HEK293 (cell line): ENCODE measurements around the gene SOX18.

Source experiments
- CTCF ChIA-PET: fragments of 350-600 bp; formaldehyde crosslinking; extraction: SDS; loops from one replicate; lab custom pipeline; 2021; ENCODE audit warnings: antibody characterized with exemption; lab: Yijun Ruan, JAX
- POLR2A ChIA-PET: fragments of 300-600 bp; formaldehyde crosslinking; extraction: SDS; loops from one replicate; lab custom pipeline; 2020; ENCODE audit warnings: antibody characterized with exemption, inconsistent platforms; lab: Yijun Ruan, JAX
- H3K27ac ChIP-seq: fragments of 200-500 bp; sonication (Bioruptor generic); 2 replicates; pipeline ENCODE4 v1.5.1; 2014; ENCODE audit warnings: low read depth, low read length, control low read depth, inconsistent platforms; ENCODE audit errors: extremely low read depth
- H3K36me3 ChIP-seq, 2 experiments: fragments of 200-500 bp in 1 of 2; sonication (Bioruptor generic) in 1 of 2; 1 replicate in 1 of 2; 2 replicates in 1 of 2; pipeline ENCODE4 v1.5.1; 2014 to 2017; ENCODE audit warnings: inconsistent platforms in 2 of 2, low read length in 2 of 2; ENCODE audit not compliant: control insufficient read depth in 2 of 2, insufficient read depth in 1 of 2
- H3K4me1 ChIP-seq: fragments of 200-500 bp; sonication (Bioruptor generic); 2 replicates; pipeline ENCODE4 v1.5.1; 2014; ENCODE audit warnings: mild to moderate bottlenecking, low read length, inconsistent platforms; ENCODE audit not compliant: control insufficient read depth, insufficient read depth
- H3K4me3 ChIP-seq: 2 replicates; pipeline ENCODE4 v1.5.1; 2011; ENCODE audit warnings: low read depth, mild to moderate bottlenecking, control low read depth, low read length, moderate library complexity
- H3K9me3 ChIP-seq: fragments of 200-500 bp; sonication (Bioruptor generic); 2 replicates; pipeline ENCODE4 v1.5.1; 2014; ENCODE audit warnings: low read depth, low read length, inconsistent platforms; ENCODE audit not compliant: control insufficient read depth, insufficient read depth
- BCL11B ChIP-seq: fragments of 450-650 bp; formaldehyde crosslinking; IDR thresholded peaks from 2 replicates; pipeline ENCODE4 v1.5.1; 2016; ENCODE audit warnings: low read depth, missing biosample characterization, missing genetic modification characterization
- GLI2 ChIP-seq: fragments of 450-650 bp; formaldehyde crosslinking; IDR thresholded peaks from 2 replicates; pipeline ENCODE4; 2017; ENCODE audit warnings: missing biosample characterization, missing genetic modification characterization, low read depth, borderline replicate concordance
- GLIS1 ChIP-seq: fragments of 450-650 bp; formaldehyde crosslinking; IDR thresholded peaks from 2 replicates; pipeline ENCODE4 v1.5.1; 2016; ENCODE audit warnings: missing biosample characterization, missing genetic modification characterization
- MYNN ChIP-seq: fragments of 450-650 bp; formaldehyde crosslinking; IDR thresholded peaks from 2 replicates; pipeline ENCODE4 v1.5.1; 2016; ENCODE audit warnings: missing biosample characterization, missing genetic modification characterization, borderline replicate concordance
- OSR2 ChIP-seq: fragments of 450-650 bp; formaldehyde crosslinking; IDR thresholded peaks from 2 replicates; pipeline ENCODE4 v1.5.1; 2016; ENCODE audit warnings: missing biosample characterization, missing genetic modification characterization
- PATZ1 ChIP-seq: fragments of 450-650 bp; formaldehyde crosslinking; IDR thresholded peaks from 2 replicates; pipeline ENCODE4 v1.5.1; 2016; ENCODE audit warnings: missing biosample characterization, missing genetic modification characterization
- PRDM4 ChIP-seq: fragments of 450-650 bp; formaldehyde crosslinking; IDR thresholded peaks from 2 replicates; pipeline ENCODE4 v1.5.1; 2017; ENCODE audit warnings: missing biosample characterization, missing genetic modification characterization
- REPIN1 ChIP-seq: fragments of 450-650 bp; formaldehyde crosslinking; IDR thresholded peaks from 2 replicates; pipeline ENCODE4 v1.5.1; 2017; ENCODE audit warnings: missing biosample characterization, missing genetic modification characterization, low read depth
- SCRT2 ChIP-seq: fragments of 450-650 bp; formaldehyde crosslinking; IDR thresholded peaks from 2 replicates; pipeline ENCODE4 v1.5.1; 2016; ENCODE audit warnings: missing biosample characterization, missing genetic modification characterization
- SETDB1 ChIP-seq: IDR thresholded peaks from one replicate; pipeline ENCODE4 v1.6.1; 2017; ENCODE audit warnings: mild to moderate bottlenecking, low read length, moderate library complexity, mixed read lengths; ENCODE audit not compliant: insufficient read length
- ZBTB7A ChIP-seq: fragments of 450-650 bp; formaldehyde crosslinking; IDR thresholded peaks from 2 replicates; pipeline ENCODE4 v1.5.1; 2016; ENCODE audit warnings: low read depth, missing biosample characterization, missing genetic modification characterization
- ZFHX2 ChIP-seq: fragments of 450-650 bp; formaldehyde crosslinking; conservative IDR thresholded peaks from 2 replicates; pipeline ENCODE4 v1.5.1; 2016; ENCODE audit warnings: missing biosample characterization, missing genetic modification characterization
- ZNF140 ChIP-seq: fragments of 450-650 bp; formaldehyde crosslinking; IDR thresholded peaks from 2 replicates; pipeline ENCODE4 v1.5.1; 2016; ENCODE audit warnings: missing biosample characterization, missing genetic modification characterization
- ZNF16 ChIP-seq: fragments of 450-650 bp; formaldehyde crosslinking; IDR thresholded peaks from 2 replicates; pipeline ENCODE4 v1.5.1; 2016; ENCODE audit warnings: low read depth, missing biosample characterization, missing genetic modification characterization
- ZNF174 ChIP-seq: fragments of 450-650 bp; formaldehyde crosslinking; IDR thresholded peaks from 2 replicates; pipeline ENCODE4 v1.5.0; 2017; ENCODE audit warnings: missing biosample characterization, mild to moderate bottlenecking, missing genetic modification characterization
- ZNF366 ChIP-seq: fragments of 450-650 bp; formaldehyde crosslinking; conservative IDR thresholded peaks from 2 replicates; pipeline ENCODE4 v1.5.1; 2016; ENCODE audit warnings: missing biosample characterization, missing genetic modification characterization
- ZNF404 ChIP-seq: fragments of 450-650 bp; formaldehyde crosslinking; IDR thresholded peaks from 2 replicates; pipeline ENCODE4 v1.5.1; 2017; ENCODE audit warnings: missing biosample characterization, missing genetic modification characterization
- ZNF488 ChIP-seq: fragments of 450-650 bp; formaldehyde crosslinking; IDR thresholded peaks from 2 replicates; pipeline ENCODE4 v1.5.1; 2016; ENCODE audit warnings: missing biosample characterization, missing genetic modification characterization
- ZNF571 ChIP-seq: fragments of 450-650 bp; formaldehyde crosslinking; IDR thresholded peaks from 2 replicates; pipeline ENCODE4 v1.5.0; 2017; ENCODE audit warnings: missing biosample characterization, missing genetic modification characterization
- ZNF580 ChIP-seq: fragments of 450-650 bp; formaldehyde crosslinking; IDR thresholded peaks from 2 replicates; pipeline ENCODE4 v1.5.1; 2016; ENCODE audit warnings: missing biosample characterization, missing genetic modification characterization
- ZNF629 ChIP-seq: fragments of 450-650 bp; formaldehyde crosslinking; IDR thresholded peaks from 2 replicates; pipeline ENCODE4 v1.5.1; 2017; ENCODE audit warnings: missing biosample characterization, missing genetic modification characterization
- ZNF658 ChIP-seq: fragments of 450-650 bp; formaldehyde crosslinking; IDR thresholded peaks from 2 replicates; pipeline ENCODE4; 2016; ENCODE audit warnings: missing biosample characterization, missing genetic modification characterization
- ZNF692 ChIP-seq: fragments of 450-650 bp; formaldehyde crosslinking; IDR thresholded peaks from 2 replicates; pipeline ENCODE4 v1.5.1; 2016; ENCODE audit warnings: missing biosample characterization, missing genetic modification characterization
- ZNF777 ChIP-seq: fragments of 450-650 bp; formaldehyde crosslinking; IDR thresholded peaks from 2 replicates; pipeline ENCODE4 v1.5.1; 2017; ENCODE audit warnings: missing biosample characterization, missing genetic modification characterization, borderline replicate concordance
- ZNF785 ChIP-seq: fragments of 450-650 bp; formaldehyde crosslinking; IDR thresholded peaks from 2 replicates; pipeline ENCODE4 v1.5.1; 2016; ENCODE audit warnings: missing biosample characterization, missing genetic modification characterization
- ZNF791 ChIP-seq: fragments of 450-650 bp; formaldehyde crosslinking; IDR thresholded peaks from 2 replicates; pipeline ENCODE4 v1.5.1; 2016; ENCODE audit warnings: missing biosample characterization, missing genetic modification characterization
- ZSCAN30 ChIP-seq: fragments of 450-650 bp; IDR thresholded peaks from 2 replicates; pipeline ENCODE4 v1.5.1; 2018; ENCODE audit warnings: missing biosample characterization, mild to moderate bottlenecking, missing genetic modification characterization, moderate library complexity
- ZSCAN5A ChIP-seq: fragments of 450-650 bp; formaldehyde crosslinking; IDR thresholded peaks from 2 replicates; pipeline ENCODE4 v1.5.1; 2016; ENCODE audit warnings: missing biosample characterization, missing genetic modification characterization

The SOX18 gene

GRCh38 chr20:64063389-64064144 lies 14.1 kb upstream of the SOX18 start (continued):
- TF ChIP-seq ZNF580 (tag by site-specific recombination): no peak
- TF ChIP-seq REPIN1 (tag by site-specific recombination): no peak
- TF ChIP-seq ZNF791: no peak
- TF ChIP-seq ZBTB7A (tag by site-specific recombination): peak; percentile 91
- TF ChIP-seq SETDB1: no peak
- TF ChIP-seq ZNF571 (tag by site-specific recombination): no peak
- TF ChIP-seq ZNF488 (tag by site-specific recombination): no peak
- peak; percentile 85 for TF ChIP-seq PATZ1
- TF ChIP-seq ZNF777: 0 out of 2 replicates have a peak, but pooled peaks have one; percentile 35
- TF ChIP-seq ZNF16 (tag by site-specific recombination): no peak
- TF ChIP-seq ZFHX2 (tag by site-specific recombination): peak; percentile 77
- no peak for TF ChIP-seq ZNF174
- no peak for TF ChIP-seq BCL11B (tag by site-specific recombination)
- no peak for TF ChIP-seq ZNF629 (tag by site-specific recombination)
- TF ChIP-seq ZNF366: no peak
- TF ChIP-seq MYNN: no peak

GRCh38 chr20:64062596-64063388 lies 13.4 kb upstream of the SOX18 start, which contains the start of gene TCEA2:
Gene TCEA2 (plus strand): TSS chr20:64063198. CDS start chr20:64063313, 115 bp downstream.
- Histone ChIP-seq H3K9me3 (no peaks in the 10 kb centered on the region), H3K4me1 (no peaks in the 10 kb centered on the region), H3K27ac (peak within 1 kb of the TSS; percentile 79), H3K4me3 (peak within 1 kb of the TSS; percentile 80), H3K36me3 (no peaks in the 10 kb centered on the region)
- CTCF ChIA-PET: interaction anchor here (0.6 to 1.5 kb wide), 7 partner anchors 8 to 299 kb away, joined by 3 to 5 read pairs (median 4); partner anchors contain the start of gene PRPF6
- POLR2A ChIA-PET: interaction anchor here (0.6 to 1.5 kb wide), 13 partner anchors 9 to 421 kb away, joined by 3 to 16 read pairs (median 5); partner anchors contain the start of genes OPRL1, PRPF6, RGS19 and SAMD10
- TF ChIP-seq GLIS1 (peak; percentile 97), ZNF658 (tag by site-specific recombination) (no peak), SCRT2 (no peak), GLI2 (no peak), PRDM4 (tag by site-specific recombination) (no peak), OSR2 (tag by site-specific recombination) (no peak), ZSCAN5A (tag by site-specific recombination) (no peak), ZNF692 (tag by site-specific recombination) (peak; percentile 86), ZNF140 (tag by site-specific recombination) (no peak), ZNF404 (tag by site-specific recombination) (no peak), ZSCAN30 (tag by site-specific recombination) (peak; percentile 14; the same call in 1 of the 2 replicates), ZNF785 (tag by site-specific recombination) (no peak)
